DMS153 treated with DMSO at 0.1 percent for 48 hours (cell line): Measurements from ENCODE around the gene GRIK2.

ENCODE experiments used
- DNase-seq: peaks from one replicate; lab custom pipeline; 2025; ENCODE audit not compliant: unreplicated experiment; lab: John Stamatoyannopoulos, UW

GRIK2 gene

GRCh38 chr6:101853231-101854085, 459.9 kb downstream of the GRIK2 start:
- DNase-seq = no peak

- DNase-seq = no peak
Observed at GRCh38 chr6:101876431-101876830, 482.9 kb downstream of the GRIK2 start.

- DNase-seq = no peak
Observed at GRCh38 chr6:101878554-101879276, 485.2 kb downstream of the GRIK2 start.

- DNase-seq = no peak
Observed at GRCh38 chr6:101879782-101880181, 486.3 kb downstream of the GRIK2 start.

GRCh38 chr6:101883505-101883904, 490.0 kb downstream of the GRIK2 start:
- DNase-seq = no peak

GRCh38 chr6:101887532-101887931, 494.0 kb downstream of the GRIK2 start:
- no peak for DNase-seq

GRCh38 chr6:101907356-101908217, 514.1 kb downstream of the GRIK2 start:
- DNase-seq = no peak

- DNase-seq = no peak
Observed at GRCh38 chr6:101909366-101909765, 515.9 kb downstream of the GRIK2 start.

- DNase-seq = no peak
Observed at GRCh38 chr6:101912311-101912710, 518.8 kb downstream of the GRIK2 start.

GRCh38 chr6:101918471-101918870, 525.0 kb downstream of the GRIK2 start:
- no peak for DNase-seq

GRCh38 chr6:101921829-101922450, 528.4 kb downstream of the GRIK2 start:
- no peak for DNase-seq

- DNase-seq = no peak
Observed at GRCh38 chr6:101926149-101926925, 532.8 kb downstream of the GRIK2 start.

GRCh38 chr6:101931766-101932165, 538.3 kb downstream of the GRIK2 start:
- DNase-seq = no peak

- no peak for DNase-seq
Observed at GRCh38 chr6:101932704-101933103, 539.2 kb downstream of the GRIK2 start.

- no peak for DNase-seq
Observed at GRCh38 chr6:101935732-101936131, 542.2 kb downstream of the GRIK2 start.

GRCh38 chr6:101936516-101936915, 543.0 kb downstream of the GRIK2 start:
- DNase-seq = no peak

GRCh38 chr6:101937108-101937507, 543.6 kb downstream of the GRIK2 start:
- DNase-seq = no peak

GRCh38 chr6:101940391-101940790, 546.9 kb downstream of the GRIK2 start:
- DNase-seq = no peak

- no peak for DNase-seq
Observed at GRCh38 chr6:101956961-101957360, 563.5 kb downstream of the GRIK2 start.

- no peak for DNase-seq
Observed at GRCh38 chr6:101961357-101961756, 567.8 kb downstream of the GRIK2 start.
